AG09309 (cell line): Measurements from ENCODE around the gene JPH3.

Source experiments
- DNase-seq: peaks from one replicate; pipeline ENCODE4 v3.0.0-alpha.2; 2010; ENCODE audit warnings: low read depth
- H3K4me3 ChIP-seq: 2 replicates; pipeline ENCODE4 v1.5.1; 2011; ENCODE audit warnings: mild to moderate bottlenecking, low read depth, low read length, moderate library complexity; ENCODE audit not compliant: control insufficient read depth
- TF ChIP-seq, protein P1 (sequence below): IDR thresholded peaks from 2 replicates; pipeline ENCODE4 v1.5.1; 2011; ENCODE audit warnings: mild to moderate bottlenecking, low read depth, low read length, inconsistent platforms; ENCODE audit not compliant: insufficient read depth, control insufficient read depth; ENCODE audit errors: missing control alignments

The JPH3 gene

DNA sequence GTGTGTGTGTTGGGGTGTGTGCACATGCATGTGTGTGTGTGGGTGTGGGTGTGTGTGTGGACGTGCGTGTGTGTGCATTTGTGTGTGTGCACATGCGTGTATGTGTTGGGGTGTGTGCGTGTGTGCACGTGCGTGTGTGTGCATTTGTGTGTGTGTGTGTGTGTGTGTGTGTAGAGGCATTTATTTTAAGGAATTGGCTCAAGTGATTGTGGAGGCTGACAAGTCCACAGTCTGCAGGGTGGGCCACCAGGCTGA is 37.9 kb upstream of the JPH3 start:
- H3K4me3 ChIP-seq, result no peak overlapping the region
- no peak for DNase-seq
- TF ChIP-seq, protein P1, sequence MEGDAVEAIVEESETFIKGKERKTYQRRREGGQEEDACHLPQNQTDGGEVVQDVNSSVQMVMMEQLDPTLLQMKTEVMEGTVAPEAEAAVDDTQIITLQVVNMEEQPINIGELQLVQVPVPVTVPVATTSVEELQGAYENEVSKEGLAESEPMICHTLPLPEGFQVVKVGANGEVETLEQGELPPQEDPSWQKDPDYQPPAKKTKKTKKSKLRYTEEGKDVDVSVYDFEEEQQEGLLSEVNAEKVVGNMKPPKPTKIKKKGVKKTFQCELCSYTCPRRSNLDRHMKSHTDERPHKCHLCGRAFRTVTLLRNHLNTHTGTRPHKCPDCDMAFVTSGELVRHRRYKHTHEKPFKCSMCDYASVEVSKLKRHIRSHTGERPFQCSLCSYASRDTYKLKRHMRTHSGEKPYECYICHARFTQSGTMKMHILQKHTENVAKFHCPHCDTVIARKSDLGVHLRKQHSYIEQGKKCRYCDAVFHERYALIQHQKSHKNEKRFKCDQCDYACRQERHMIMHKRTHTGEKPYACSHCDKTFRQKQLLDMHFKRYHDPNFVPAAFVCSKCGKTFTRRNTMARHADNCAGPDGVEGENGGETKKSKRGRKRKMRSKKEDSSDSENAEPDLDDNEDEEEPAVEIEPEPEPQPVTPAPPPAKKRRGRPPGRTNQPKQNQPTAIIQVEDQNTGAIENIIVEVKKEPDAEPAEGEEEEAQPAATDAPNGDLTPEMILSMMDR, result no peak

DNA sequence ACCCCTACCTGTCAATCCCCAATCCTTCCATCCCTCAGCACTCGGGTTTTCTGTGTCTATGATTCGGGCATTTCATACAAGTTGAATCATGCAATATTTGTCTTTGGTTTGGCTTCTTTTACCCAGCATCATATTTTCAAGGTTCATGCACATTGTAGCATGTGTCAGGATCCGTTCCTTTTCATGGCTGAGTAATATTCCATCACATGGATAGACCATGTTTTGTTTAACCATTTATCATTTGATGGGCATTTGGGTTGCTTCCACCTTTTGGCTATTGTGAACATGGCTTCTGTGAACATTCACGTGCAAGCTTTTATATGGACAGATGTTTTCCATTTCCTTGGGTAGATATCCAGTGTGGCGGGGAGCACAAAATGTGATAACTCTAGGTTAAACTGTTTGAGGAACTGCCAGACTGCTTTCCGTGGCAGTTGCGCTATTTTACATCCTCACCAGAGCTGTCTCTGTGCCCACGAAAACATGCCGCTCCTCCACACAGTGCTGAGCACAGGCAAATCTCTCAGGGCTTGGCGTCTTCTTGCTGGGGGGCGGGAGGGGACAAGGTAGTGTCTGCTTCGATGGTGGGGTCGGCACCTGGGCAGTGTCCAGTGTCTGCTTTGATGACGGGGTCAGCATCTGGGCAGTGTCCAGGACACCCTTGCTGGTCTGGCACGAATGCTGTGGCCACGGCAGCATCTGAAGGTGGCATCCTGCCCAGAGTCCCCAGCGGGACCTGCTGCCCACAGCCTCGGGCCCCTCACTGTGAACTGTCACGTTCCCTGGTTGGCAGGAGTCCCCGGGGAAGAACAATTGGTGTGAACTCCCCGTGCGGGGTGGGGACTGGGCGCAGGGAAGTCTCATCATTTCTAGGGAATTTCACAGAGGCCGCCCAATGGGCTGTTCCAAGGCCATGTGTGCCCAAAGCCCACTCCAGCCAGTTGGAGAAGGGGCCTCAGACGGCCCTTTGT is 32.4 kb upstream of the JPH3 start:
- TF ChIP-seq, protein P1, result no peak
- no peak for DNase-seq
- H3K4me3 ChIP-seq, result no peak overlapping the region

DNA sequence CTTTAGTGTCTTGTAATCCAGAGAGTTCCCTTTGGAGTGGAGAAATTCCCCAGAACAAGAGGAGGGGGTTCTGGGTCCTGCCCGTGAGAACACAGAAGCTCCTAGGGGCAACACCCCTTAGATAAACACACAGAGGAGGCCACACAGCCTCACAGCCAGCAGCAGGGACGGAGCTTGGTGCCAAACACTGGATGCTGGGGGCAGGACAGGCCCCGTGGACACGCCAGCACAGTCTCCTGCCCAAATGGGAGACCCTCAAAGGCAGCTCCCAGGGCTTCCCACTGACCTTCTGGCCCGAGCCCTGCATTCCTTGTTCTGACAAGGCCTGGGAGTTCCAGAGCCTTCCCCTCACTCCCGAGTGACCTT is 31.8 kb upstream of the JPH3 start:
- TF ChIP-seq, protein P1, result no peak
- DNase-seq, result no peak
- no peak overlapping the region for H3K4me3 ChIP-seq

DNA sequence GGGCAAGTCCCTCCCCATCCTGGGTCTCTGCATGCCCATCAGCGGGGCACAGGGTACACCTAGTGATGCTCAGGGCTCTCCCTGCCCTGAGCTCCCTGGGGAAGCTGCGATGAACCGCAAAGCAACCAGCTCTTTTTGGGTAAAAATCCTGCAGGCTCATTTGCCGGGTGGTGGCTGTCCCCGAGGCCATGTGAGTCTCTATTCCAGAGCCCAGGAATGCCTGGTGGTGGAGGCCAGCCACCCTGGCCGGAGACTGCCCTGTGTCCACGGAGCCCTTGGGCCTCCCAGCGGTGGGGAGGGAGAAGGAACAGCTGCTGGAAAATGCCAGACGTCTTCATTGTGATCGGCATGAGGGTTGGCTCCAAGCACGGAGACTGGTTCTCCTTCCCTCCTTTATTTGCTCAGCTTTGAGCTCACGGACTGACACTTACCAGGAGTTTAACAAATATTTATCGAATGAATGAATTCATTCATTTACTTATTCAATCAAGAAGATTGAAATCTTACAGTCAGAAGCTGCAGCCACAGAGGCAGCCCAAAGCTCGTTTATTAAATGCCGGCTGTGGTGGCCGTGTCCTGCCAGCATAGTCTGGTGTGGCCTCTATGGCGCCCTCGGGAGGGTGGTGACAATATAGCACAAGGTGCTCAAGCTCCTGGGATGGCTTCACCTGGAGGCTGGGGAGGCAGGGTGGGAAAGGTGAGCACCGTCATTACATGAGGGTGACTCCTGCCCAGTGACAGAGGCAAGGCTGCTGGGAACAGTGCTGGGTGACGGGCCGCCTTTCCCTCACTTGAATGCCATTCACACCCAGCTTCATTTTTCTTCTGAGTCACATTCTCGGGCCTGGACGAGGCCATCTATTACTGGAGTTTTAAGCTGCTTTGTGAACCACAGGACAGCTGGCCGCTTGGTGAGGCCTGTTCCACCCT is 31.1 kb upstream of the JPH3 start:
- TF ChIP-seq, protein P1, result peak; percentile 55
- no peak overlapping the region for H3K4me3 ChIP-seq
- DNase-seq, result no peak

DNA sequence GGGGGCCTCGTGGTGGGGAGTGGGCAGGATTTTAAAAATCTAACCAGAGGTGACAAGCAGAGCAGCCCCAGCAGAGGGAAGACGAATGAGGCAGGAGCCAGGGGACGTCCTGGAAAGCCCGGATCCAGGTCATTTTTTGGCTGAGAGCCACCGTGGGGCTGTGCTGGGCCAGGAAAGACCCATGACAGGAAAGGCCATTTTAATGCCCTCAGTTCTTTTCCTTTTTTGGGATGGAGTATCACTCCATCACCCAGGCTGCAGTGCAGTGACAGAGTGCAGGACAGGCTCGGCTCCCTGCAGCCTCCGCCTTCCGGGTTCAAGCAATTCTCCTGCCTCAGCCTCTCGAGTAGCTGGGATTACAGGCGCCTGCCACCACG is 30.5 kb upstream of the JPH3 start:
- DNase-seq, result no peak
- TF ChIP-seq, protein P1, result no peak
- no peak overlapping the region for H3K4me3 ChIP-seq

DNA sequence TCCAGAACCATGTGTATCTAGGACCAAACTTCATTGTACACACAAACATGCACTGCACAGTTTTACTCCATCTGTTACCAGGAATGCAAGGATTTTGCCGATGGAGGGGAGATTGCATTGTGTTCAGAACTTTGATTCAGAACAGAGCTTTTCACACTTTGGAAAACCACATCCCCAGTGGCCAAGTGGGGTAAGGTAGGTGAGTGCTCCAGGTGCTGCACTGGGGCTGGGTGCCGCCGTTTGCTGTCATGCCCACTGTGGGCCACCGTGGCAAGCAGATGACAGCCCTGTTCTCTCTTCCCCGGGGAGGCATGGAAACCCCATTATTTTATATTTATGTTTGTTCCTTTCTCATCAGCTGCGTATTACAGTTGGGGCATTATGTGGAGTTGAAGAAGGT is 29.3 kb upstream of the JPH3 start:
- TF ChIP-seq, protein P1, result no peak
- no peak for DNase-seq
- H3K4me3 ChIP-seq, result no peak overlapping the region
